Trophoblast cell (in vitro differentiated cells and primary cell): Measurements from ENCODE around the gene IL36RN.

ENCODE experiments used
- DNase-seq, 2 donors: peaks; one replicate each; pipeline ENCODE4 v3.0.0-alpha.2; 2016
- H2AFZ ChIP-seq: 2 replicates; pipeline ENCODE4 v1.6.1; 2013; ENCODE audit warnings: low read length, moderate library complexity, mild to moderate bottlenecking; ENCODE audit not compliant: insufficient read depth, poor library complexity
- H2AK5ac ChIP-seq: 2 replicates; pipeline ENCODE4 v1.6.1; 2013; ENCODE audit warnings: mild to moderate bottlenecking, low read length
- H2BK120ac ChIP-seq: 2 replicates; pipeline ENCODE4 v1.6.1; 2013; ENCODE audit warnings: low read length, mild to moderate bottlenecking, moderate library complexity; ENCODE audit not compliant: insufficient read depth, poor library complexity
- H2BK12ac ChIP-seq: 2 replicates; pipeline ENCODE4 v1.6.1; 2013; ENCODE audit warnings: mild to moderate bottlenecking, low read length, moderate library complexity
- H2BK5ac ChIP-seq: 2 replicates; pipeline ENCODE4 v1.6.1; 2013; ENCODE audit warnings: low read length, low read depth, moderate library complexity, mild to moderate bottlenecking; ENCODE audit not compliant: poor library complexity
- H3K14ac ChIP-seq: 2 replicates; pipeline ENCODE4 v1.6.1; 2013; ENCODE audit warnings: mild to moderate bottlenecking, low read length
- H3K18ac ChIP-seq: 2 replicates; pipeline ENCODE4 v1.6.1; 2013; ENCODE audit warnings: mild to moderate bottlenecking, low read length
- H3K23ac ChIP-seq: 2 replicates; pipeline ENCODE4 v1.6.1; 2013; ENCODE audit warnings: low read length
- H3K27ac ChIP-seq: 2 replicates; pipeline ENCODE4 v1.5.1; 2013; ENCODE audit warnings: low read depth, mild to moderate bottlenecking, inconsistent platforms, low read length, moderate library complexity
- H3K27me3 ChIP-seq: 2 replicates; pipeline ENCODE4 v1.6.1; 2013; ENCODE audit warnings: inconsistent platforms, mild to moderate bottlenecking, low read length, moderate library complexity; ENCODE audit not compliant: insufficient read depth
- H3K36me3 ChIP-seq, 2 experiments: 1 replicate in 1 of 2; 2 replicates in 1 of 2; pipeline ENCODE4 v1.6.1; 2013; ENCODE audit warnings: low read length in 2 of 2, mild to moderate bottlenecking in 2 of 2, moderate library complexity in 1 of 2; ENCODE audit not compliant: insufficient read depth in 2 of 2, control insufficient read depth in 1 of 2
- H3K4ac ChIP-seq: 2 replicates; pipeline ENCODE4 v1.6.1; 2013; ENCODE audit warnings: low read depth, mild to moderate bottlenecking, low read length, moderate library complexity
- H3K4me1 ChIP-seq, 2 experiments: 1 replicate in 1 of 2; 2 replicates in 1 of 2; pipeline ENCODE4 v1.6.1; 2013; ENCODE audit warnings: low read length in 2 of 2, mild to moderate bottlenecking in 2 of 2, moderate library complexity in 1 of 2; ENCODE audit not compliant: insufficient read depth in 2 of 2, control insufficient read depth in 1 of 2
- H3K4me2 ChIP-seq: 2 replicates; pipeline ENCODE4 v1.6.1; 2013; ENCODE audit warnings: inconsistent platforms, mild to moderate bottlenecking, low read length, moderate library complexity
- H3K4me3 ChIP-seq: 2 replicates; pipeline ENCODE4 v1.5.1; 2013; ENCODE audit warnings: mild to moderate bottlenecking, low read depth, low read length, inconsistent platforms
- H3K79me1 ChIP-seq: one replicate; pipeline ENCODE4 v1.6.1; 2013; ENCODE audit warnings: low read length
- H3K79me2 ChIP-seq: 2 replicates; pipeline ENCODE4 v1.6.1; 2013; ENCODE audit warnings: low read length, mild to moderate bottlenecking; ENCODE audit not compliant: control insufficient read depth, insufficient read depth, poor library complexity
- H3K9ac ChIP-seq: 2 replicates; pipeline ENCODE4 v1.6.1; 2013; ENCODE audit warnings: mild to moderate bottlenecking, low read length
- H3K9me3 ChIP-seq: 2 replicates; pipeline ENCODE4 v1.6.1; 2013; ENCODE audit warnings: low read depth, mild to moderate bottlenecking, control low read depth, inconsistent platforms, low read length; ENCODE audit not compliant: insufficient read depth
- H4K12ac ChIP-seq: 2 replicates; pipeline ENCODE4 v1.6.1; 2013; ENCODE audit warnings: low read depth, mild to moderate bottlenecking, low read length, moderate library complexity
- H4K8ac ChIP-seq: 2 replicates; pipeline ENCODE4 v1.6.1; 2013; ENCODE audit warnings: low read depth, mild to moderate bottlenecking, low read length, moderate library complexity
- H4K91ac ChIP-seq: one replicate; pipeline ENCODE4 v1.6.1; 2013; ENCODE audit warnings: low read depth, mild to moderate bottlenecking, low read length, moderate library complexity
- WGBS: extraction: QIAGEN DNeasy Blood & Tissue Kit; methylation state at CpG from one replicate; pipeline ENCODE4 v1.1.7; 2013; ENCODE audit warnings: missing lambda C conversion rate; ENCODE audit not compliant: insufficient read length, insufficient coverage; ENCODE audit errors: extremely low coverage; 5-methylcytosine and 5-hydroxymethylcytosine counted together

Gene IL36RN

DNA sequence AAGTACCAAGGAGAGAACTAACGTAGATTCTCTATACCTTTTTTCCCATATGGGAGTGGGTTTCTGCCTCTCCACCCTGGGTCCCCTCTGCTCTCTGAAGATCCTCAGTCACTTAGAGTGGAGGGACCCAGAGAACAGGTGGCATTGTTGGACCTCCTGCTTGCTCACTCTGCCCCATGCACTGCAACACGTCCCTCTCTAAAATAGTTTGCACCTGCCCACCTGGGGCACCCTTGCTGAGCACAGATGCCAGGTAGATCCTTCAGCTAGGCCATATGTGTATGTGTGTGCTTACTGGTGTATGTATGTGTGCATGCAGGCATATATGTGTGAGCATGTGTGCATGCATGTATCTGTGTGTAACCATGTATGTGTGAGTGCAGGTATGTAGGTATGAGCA lies 2.2 kb downstream of the IL36RN start:
- no peak overlapping the region for H2BK120ac ChIP-seq
- no peak overlapping the region for H3K4me2 ChIP-seq
- no peaks in the 10 kb centered on the region for H3K27me3 ChIP-seq
- no peak overlapping the region for H2BK12ac ChIP-seq
- no peaks in the 10 kb centered on the region for H3K79me2 ChIP-seq
- no peak overlapping the region for H2AK5ac ChIP-seq
- H3K4me3 ChIP-seq: no peak overlapping the region
- H3K4ac ChIP-seq: no peak overlapping the region
- no peak overlapping the region for H3K9ac ChIP-seq
- no peak overlapping the region for H2BK5ac ChIP-seq
- H3K18ac ChIP-seq: no peak overlapping the region
- no peak overlapping the region for H3K27ac ChIP-seq
- H3K9me3 ChIP-seq: peaks cover 7% of the 10 kb centered on the region
- no peak overlapping the region for H2AFZ ChIP-seq
- no peak overlapping the region for H4K91ac ChIP-seq
- no peaks in the 10 kb centered on the region for H3K36me3 ChIP-seq
- no peak overlapping the region for H4K8ac ChIP-seq
- H3K14ac ChIP-seq: no peak overlapping the region
- H4K12ac ChIP-seq: no peak overlapping the region
- H3K4me1 ChIP-seq: peaks cover 9 to 10% of the 10 kb centered on the region in 2 experiments
- H3K79me1 ChIP-seq: peaks cover 8% of the 10 kb centered on the region
- H3K23ac ChIP-seq: no peak overlapping the region
- WGBS: no CpG with 5 or more reads among the region's 2 CpGs
- no peak for DNase-seq

DNA sequence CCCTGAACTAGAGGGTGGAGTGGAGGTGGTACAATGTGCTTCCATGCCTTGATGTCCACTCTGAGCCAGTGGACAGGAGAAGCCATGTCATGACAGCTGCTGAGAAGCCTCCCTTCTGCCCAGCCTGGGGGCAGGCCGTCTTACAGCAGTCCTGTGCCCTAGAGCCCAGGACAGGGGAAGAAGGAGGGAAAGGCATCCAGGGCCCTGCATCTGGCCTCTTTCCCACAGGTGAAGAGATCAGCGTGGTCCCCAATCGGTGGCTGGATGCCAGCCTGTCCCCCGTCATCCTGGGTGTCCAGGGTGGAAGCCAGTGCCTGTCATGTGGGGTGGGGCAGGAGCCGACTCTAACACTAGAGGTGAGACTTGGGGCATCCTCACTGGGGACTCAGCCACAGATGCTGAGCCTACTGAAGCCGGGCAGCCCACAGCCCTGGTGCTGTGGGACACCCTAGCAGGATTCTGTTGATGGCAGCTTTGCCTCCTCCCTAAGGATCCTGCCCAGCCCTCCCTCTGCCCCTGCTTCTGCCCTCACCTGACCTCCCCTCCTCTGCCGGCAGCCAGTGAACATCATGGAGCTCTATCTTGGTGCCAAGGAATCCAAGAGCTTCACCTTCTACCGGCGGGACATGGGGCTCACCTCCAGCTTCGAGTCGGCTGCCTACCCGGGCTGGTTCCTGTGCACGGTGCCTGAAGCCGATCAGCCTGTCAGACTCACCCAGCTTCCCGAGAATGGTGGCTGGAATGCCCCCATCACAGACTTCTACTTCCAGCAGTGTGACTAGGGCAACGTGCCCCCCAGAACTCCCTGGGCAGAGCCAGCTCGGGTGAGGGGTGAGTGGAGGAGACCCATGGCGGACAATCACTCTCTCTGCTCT lies 3.1 kb downstream of the IL36RN start:
- WGBS: no CpG with 5 or more reads among the region's 18 CpGs
- Histone ChIP-seq H3K14ac (no peak overlapping the region), H3K79me2 (no peaks in the 10 kb centered on the region), H4K91ac (no peak overlapping the region), H3K23ac (no peak overlapping the region), H3K9me3 (peaks cover 7% of the 10 kb centered on the region), H3K36me3 (no peaks in the 10 kb centered on the region), H3K4me3 (no peak overlapping the region), H3K79me1 (peaks cover 8% of the 10 kb centered on the region), H2BK120ac (no peak overlapping the region), H2BK5ac (no peak overlapping the region), H4K12ac (no peak overlapping the region), H3K4me2 (no peak overlapping the region), H4K8ac (no peak overlapping the region), H2AK5ac (no peak overlapping the region), H2AFZ (no peak overlapping the region), H3K9ac (no peak overlapping the region), H3K27ac (no peak overlapping the region), H3K27me3 (no peaks in the 10 kb centered on the region), H3K4me1 (peaks cover 9 to 10% of the 10 kb centered on the region in 2 experiments), H3K4ac (no peak overlapping the region), H2BK12ac (no peak overlapping the region), H3K18ac (no peak overlapping the region)
- no peak for DNase-seq

DNA sequence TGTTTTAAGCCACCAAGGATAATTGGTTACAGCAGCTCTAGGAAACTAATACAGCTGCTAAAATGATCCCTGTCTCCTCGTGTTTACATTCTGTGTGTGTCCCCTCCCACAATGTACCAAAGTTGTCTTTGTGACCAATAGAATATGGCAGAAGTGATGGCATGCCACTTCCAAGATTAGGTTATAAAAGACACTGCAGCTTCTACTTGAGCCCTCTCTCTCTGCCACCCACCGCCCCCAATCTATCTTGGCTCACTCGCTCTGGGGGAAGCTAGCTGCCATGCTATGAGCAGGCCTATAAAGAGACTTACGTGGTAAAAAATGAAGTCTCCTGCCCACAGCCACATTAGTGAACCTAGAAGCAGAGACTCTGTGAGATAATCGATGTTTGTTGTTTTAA lies 5.3 kb downstream of the IL36RN start:
- no peak overlapping the region for H3K27ac ChIP-seq
- no peak overlapping the region for H4K91ac ChIP-seq
- no peak for DNase-seq
- H3K27me3 ChIP-seq: no peaks in the 10 kb centered on the region
- H3K14ac ChIP-seq: no peak overlapping the region
- no peak overlapping the region for H2BK12ac ChIP-seq
- H3K4ac ChIP-seq: no peak overlapping the region
- peaks cover 7% of the 10 kb centered on the region for H3K9me3 ChIP-seq
- H2BK5ac ChIP-seq: no peak overlapping the region
- H3K23ac ChIP-seq: no peak overlapping the region
- H3K18ac ChIP-seq: no peak overlapping the region
- H3K79me1 ChIP-seq: peaks cover 1% of the 10 kb centered on the region
- H2AK5ac ChIP-seq: no peak overlapping the region
- no peak overlapping the region for H2AFZ ChIP-seq
- no peak overlapping the region for H3K4me2 ChIP-seq
- H4K8ac ChIP-seq: no peak overlapping the region
- no peak overlapping the region for H2BK120ac ChIP-seq
- no peaks in the 10 kb centered on the region for H3K36me3 ChIP-seq
- no peak overlapping the region for H3K9ac ChIP-seq
- WGBS: no CpG with 5 or more reads among the region's 5 CpGs
- H4K12ac ChIP-seq: no peak overlapping the region
- H3K79me2 ChIP-seq: no peaks in the 10 kb centered on the region
- H3K4me3 ChIP-seq: no peak overlapping the region
- peaks cover under 1 to 3% of the 10 kb centered on the region in 2 experiments for H3K4me1 ChIP-seq

DNA sequence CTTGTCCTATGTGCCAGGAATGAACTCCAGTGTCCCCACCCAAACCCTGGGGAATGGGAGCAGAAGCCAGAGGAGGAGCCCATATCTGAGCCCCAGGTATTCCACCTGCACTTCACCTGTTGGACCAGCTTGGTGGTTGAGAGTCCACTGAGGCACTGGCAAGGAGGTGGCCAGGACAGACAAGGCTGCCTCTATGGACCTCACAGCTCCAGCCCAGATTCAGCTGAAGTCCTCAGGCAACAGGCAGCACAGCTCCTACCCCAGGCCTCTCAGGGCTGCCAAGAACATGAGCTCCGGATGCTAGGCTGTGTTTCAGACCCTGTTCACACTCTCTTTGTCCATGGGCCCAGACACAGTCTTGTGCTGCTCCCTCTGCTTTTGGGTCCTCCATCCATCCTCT lies 5.9 kb downstream of the IL36RN start:
- H2BK12ac ChIP-seq: no peak overlapping the region
- no CpG with 5 or more reads among the region's 1 CpG for WGBS
- no peak overlapping the region for H2BK5ac ChIP-seq

More for the DNA sequence above, 5.9 kb downstream of the IL36RN start:
- Histone ChIP-seq H3K36me3 (no peaks in the 10 kb centered on the region), H3K14ac (no peak overlapping the region), H4K8ac (no peak overlapping the region), H3K27ac (no peak overlapping the region), H3K23ac (peak overlapping the region; percentile 44), H3K4me1 (peaks cover 1 to 5% of the 10 kb centered on the region in 2 experiments), H4K12ac (no peak overlapping the region), H3K79me1 (no peaks in the 10 kb centered on the region), H2AFZ (no peak overlapping the region), H3K9me3 (peaks cover 7% of the 10 kb centered on the region), H3K4me2 (no peak overlapping the region), H3K4me3 (no peak overlapping the region), H4K91ac (no peak overlapping the region), H3K27me3 (no peaks in the 10 kb centered on the region), H3K4ac (no peak overlapping the region), H2AK5ac (no peak overlapping the region), H3K9ac (no peak overlapping the region), H2BK120ac (no peak overlapping the region), H3K79me2 (no peaks in the 10 kb centered on the region), H3K18ac (no peak overlapping the region)
- no peak for DNase-seq
